ENCODE data around the gene TBCD.

DNA sequence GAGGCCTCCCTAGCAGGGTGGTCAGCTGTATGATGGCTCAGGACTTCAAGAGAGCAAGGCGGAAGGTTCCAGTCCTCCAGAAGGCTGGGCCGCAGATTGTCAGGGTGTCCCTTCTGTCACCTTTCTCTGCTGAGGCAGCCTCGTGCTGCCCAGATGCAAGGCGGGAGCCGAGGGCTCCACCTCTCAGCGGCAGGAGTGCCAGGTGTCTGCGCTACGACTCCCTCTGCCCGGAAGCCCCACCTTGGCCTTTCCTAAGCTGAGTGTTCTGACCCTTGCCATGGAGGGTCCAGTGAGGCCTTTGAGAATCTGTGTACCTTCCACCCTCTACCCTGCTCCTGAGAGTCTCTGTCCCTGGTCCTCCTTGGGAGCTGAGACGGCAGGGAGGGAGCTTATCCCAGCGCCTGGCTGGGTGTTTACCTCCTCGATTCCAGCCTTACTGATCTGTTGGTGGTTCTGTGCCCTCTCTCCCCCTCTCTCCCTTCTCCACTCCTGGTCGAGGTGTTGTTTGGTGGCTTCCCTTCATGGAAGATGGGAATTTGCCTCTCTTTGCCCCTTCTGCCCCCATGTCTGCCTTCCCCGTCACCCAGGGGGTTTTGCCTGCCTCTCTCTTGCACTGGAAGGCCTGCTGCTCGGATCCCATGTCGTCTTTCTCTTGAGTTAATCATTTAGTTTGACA lies 90.2 kb downstream of the TBCD start:
- TF ChIP-seq, protein P1, sequence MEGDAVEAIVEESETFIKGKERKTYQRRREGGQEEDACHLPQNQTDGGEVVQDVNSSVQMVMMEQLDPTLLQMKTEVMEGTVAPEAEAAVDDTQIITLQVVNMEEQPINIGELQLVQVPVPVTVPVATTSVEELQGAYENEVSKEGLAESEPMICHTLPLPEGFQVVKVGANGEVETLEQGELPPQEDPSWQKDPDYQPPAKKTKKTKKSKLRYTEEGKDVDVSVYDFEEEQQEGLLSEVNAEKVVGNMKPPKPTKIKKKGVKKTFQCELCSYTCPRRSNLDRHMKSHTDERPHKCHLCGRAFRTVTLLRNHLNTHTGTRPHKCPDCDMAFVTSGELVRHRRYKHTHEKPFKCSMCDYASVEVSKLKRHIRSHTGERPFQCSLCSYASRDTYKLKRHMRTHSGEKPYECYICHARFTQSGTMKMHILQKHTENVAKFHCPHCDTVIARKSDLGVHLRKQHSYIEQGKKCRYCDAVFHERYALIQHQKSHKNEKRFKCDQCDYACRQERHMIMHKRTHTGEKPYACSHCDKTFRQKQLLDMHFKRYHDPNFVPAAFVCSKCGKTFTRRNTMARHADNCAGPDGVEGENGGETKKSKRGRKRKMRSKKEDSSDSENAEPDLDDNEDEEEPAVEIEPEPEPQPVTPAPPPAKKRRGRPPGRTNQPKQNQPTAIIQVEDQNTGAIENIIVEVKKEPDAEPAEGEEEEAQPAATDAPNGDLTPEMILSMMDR (IDR thresholded peaks at IDR 0.05; ENCODE audit: low read depth, low read length), result no peak
- TF ChIP-seq POLR2A (IDR thresholded peaks at IDR 0.05; ENCODE audit: extremely low read depth, insufficient read length) (no peak), MYC (IDR thresholded peaks at IDR 0.05; ENCODE audit: low read depth, low read length) (no peak)
- TF ChIP-seq, protein P2, sequence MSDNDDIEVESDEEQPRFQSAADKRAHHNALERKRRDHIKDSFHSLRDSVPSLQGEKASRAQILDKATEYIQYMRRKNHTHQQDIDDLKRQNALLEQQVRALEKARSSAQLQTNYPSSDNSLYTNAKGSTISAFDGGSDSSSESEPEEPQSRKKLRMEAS (IDR thresholded peaks at IDR 0.05; ENCODE audit: low read depth, low read length), result no peak

All from NB4 (cell line).